ENCODE data around the gene NCBP2.

The NCBP2 gene

DNA sequence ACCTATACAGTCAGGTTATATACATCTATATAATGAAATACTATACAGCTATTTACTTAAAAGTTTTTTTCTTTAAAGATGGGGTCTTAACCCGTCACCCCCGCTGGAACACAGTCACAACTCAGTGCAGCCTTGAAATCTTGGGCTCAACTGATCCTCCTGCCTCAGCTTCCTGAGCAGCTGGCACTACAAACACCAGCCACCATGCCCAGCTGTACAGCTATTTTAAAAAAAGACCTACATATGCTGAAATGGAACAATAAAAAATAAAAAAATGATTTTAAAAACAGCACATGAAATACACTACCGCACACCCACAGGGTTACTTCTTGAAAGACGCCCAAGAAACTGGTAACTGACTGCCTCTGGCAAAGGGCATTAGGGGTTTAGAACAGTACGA is 3.8 kb downstream of the NCBP2 start:
- DNase-seq (ENCODE audit: low read depth), result no peak

GRCh38 chr3:196938124-196938523 is 4.2 kb downstream of the NCBP2 start:
- no peak for DNase-seq (ENCODE audit: low read depth)

- DNase-seq (ENCODE audit: low read depth), result no peak
These were observed 6.0 kb downstream of the NCBP2 start for GRCh38 chr3:196936288-196936687.

- no peak for DNase-seq (ENCODE audit: low read depth)
These were observed 9.7 kb downstream of the NCBP2 start for GRCh38 chr3:196932600-196932999.

GRCh38 chr3:196931828-196932587 is 10.3 kb downstream of the NCBP2 start:
- no peak for DNase-seq (ENCODE audit: low read depth)

GRCh38 chr3:196931157-196931556 is 11.2 kb downstream of the NCBP2 start:
- DNase-seq (ENCODE audit: low read depth), result no peak

DNA sequence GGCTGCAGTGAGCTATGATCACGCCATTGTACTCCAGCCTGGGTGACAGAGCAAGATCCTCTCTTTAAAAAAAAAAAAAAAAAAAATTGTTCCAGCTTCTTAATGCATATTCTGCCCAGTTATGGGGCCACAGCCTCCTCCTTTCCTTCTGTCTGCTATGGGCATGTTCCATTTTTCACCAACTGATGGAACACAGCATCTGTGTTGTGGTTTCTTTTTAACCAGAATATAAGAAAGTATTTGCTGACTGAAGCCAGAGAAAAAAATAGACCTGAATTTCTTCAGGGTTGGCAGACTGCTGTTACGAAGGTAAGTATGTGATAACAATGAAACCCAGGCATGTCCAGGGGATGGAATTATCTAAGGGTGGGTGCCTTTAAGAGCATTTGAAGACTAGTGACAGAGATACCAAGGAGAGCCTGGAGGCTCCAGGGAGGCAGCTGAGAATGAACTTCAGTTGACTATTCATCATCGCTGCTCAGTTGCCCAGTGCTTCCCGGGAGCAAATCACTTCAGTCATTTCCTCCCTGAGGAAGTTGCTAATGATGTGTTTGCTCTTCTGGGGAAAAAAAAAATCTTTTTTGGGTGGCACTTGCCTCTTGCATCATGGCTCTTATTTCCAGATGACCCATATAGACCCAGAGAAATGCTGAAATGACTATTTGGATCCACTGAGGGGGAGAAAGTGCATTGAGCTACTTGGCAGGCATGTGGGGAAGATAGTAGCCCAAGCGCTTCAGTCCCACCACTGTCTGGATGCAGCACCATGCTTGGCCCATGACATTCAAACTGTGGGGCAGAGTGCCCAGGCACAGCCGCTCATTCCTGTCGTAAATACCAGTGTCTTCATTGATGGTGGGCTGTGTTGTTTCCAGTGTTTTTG is 14.5 kb downstream of the NCBP2 start:
- no peak for DNase-seq (ENCODE audit: low read depth)

GRCh38 chr3:196920733-196921132 is 21.6 kb downstream of the NCBP2 start:
- DNase-seq (ENCODE audit: low read depth), result no peak

DNA sequence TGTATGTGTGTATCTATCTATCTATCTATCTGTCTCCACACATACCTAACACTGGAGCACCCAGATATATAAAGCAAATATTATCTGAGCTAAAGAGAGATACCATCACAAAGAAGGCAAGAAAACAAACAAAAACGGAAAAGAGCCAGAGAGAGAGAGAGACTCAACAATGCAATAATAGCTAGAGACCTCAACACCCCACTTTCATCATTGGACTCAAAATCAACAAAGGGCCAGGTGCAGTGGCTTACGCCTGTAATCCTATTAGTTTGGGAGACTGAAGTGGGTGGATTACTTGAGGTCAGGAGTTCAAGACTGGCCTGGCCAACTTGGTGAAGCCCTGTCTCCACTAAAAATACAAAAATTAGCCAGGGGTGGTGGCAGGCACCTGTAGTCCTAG is 23.4 kb downstream of the NCBP2 start:
- DNase-seq (ENCODE audit: low read depth), result no peak

DNA sequence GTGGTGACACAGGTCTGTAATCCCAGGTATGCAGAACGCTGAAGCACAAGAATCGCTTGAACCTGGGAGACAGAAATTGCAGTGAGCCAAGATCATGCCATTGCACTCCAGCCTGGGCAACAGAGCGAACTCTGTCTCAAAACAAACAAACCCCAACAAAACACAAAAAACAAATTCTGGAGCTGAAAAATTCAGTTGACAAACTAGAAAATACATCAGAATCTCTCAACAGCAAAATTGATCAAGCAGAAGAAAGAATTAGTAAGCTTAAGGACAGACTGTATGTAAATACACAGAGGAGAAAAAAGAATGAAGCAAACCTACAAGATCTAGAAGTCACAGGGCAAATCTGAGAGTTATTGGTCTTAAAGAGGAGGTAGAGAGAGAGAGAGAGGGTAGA is 25.3 kb downstream of the NCBP2 start:
- DNase-seq (ENCODE audit: low read depth), result no peak

- no peak for DNase-seq (ENCODE audit: low read depth)
These were observed 26.1 kb downstream of the NCBP2 start for GRCh38 chr3:196916221-196916620.

DNA sequence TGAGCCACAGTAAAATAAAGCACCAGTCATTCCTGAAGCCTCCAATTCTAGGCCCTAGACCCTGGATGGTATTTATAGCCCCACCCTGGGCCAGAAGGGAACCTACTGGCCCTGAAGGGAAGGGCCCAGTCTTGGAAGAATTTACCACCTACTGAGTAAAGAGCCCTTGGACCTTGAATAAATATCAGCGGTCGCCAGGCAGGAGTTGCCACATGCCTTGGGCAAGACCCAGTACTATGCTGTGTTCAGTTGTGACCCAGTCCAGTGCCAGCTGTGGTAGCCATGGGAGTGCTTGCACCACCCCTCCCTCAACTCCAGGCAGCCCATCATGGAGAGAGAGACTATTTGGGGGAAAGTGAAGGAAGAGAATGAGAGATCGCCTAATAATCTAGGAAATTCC is 27.0 kb downstream of the NCBP2 start:
- DNase-seq (ENCODE audit: low read depth), result no peak

- DNase-seq (ENCODE audit: low read depth), result no peak
These were observed 27.5 kb downstream of the NCBP2 start for GRCh38 chr3:196914866-196915265.

DNA sequence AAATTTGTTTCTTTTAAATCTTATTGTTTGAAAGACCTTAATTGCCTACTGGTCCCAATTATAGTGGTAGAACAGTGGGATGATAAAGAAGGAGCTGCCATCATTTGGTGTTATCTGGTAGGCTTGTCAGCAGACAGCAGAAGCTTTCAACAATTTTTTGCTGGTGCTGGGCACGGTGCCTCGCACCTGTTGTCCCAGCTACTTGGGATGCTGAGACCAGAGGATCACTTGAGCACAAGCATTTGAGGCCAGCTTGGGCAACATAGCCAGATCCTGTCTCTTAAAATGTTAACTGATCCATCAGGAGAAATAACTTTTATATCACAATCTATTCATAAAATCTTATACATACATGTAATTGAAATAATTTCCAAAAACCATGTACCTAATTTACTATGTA is 38.6 kb downstream of the NCBP2 start:
- DNase-seq (ENCODE audit: low read depth), result no peak

- DNase-seq (ENCODE audit: low read depth), result no peak
These were observed 40.0 kb downstream of the NCBP2 start for GRCh38 chr3:196902296-196902695.

- no peak for DNase-seq (ENCODE audit: low read depth)
These were observed 40.6 kb downstream of the NCBP2 start for GRCh38 chr3:196901768-196902167.

DNA sequence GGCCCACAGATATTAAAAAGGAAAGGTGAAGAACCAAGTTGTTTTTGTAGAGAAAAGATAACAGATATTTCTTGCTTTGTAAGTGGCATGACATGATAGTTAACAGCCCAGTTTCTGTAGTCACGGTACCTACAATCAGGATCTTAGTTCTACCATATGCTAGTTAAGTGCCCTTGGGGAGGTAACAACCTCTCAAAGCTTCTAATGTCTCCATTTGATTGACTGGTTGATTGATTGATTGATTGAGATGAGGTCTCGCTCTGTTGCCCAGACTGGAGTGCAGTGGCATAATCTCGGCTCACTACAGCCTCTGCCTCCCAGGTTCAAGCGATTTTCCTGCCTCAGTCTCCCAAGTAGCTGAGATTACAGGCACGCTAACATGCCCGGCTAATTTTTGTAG is 46.1 kb downstream of the NCBP2 start:
- DNase-seq (ENCODE audit: low read depth), result no peak

DNA sequence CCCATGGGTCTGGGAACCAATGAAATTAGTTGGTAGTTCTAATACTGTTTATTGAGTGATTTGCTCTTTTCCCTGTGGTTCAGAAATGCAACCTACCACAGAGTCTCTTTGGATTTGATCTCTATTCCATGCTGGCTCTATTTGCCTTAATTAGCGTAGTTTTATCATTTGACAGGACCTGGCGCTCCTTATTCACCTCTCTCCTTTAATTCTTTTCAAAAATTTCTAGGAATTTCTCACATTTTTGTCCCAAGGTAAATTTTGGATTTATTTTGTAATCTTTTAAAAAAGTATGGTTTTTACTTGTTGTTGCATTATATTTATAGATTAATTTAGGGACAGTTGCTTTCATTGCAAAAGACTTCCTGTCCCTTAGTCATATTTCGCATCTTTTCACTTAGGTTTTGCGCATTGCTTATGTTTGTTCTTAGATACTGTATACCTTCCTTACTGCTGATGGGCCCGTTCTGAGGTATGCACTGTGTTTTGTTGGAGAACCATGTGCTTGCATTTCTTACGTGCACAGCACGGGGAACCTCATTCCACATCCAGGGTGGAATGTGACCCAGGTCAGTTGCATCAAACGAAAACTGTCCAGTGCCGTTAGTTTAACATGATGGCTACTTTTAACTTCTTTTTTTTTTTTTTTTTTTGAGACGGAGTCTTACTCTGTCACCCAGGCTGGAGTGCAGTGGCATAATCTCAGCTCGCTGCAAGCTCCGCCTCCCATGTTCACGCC is 47.6 kb downstream of the NCBP2 start:
- no peak for DNase-seq (ENCODE audit: low read depth)

DNA sequence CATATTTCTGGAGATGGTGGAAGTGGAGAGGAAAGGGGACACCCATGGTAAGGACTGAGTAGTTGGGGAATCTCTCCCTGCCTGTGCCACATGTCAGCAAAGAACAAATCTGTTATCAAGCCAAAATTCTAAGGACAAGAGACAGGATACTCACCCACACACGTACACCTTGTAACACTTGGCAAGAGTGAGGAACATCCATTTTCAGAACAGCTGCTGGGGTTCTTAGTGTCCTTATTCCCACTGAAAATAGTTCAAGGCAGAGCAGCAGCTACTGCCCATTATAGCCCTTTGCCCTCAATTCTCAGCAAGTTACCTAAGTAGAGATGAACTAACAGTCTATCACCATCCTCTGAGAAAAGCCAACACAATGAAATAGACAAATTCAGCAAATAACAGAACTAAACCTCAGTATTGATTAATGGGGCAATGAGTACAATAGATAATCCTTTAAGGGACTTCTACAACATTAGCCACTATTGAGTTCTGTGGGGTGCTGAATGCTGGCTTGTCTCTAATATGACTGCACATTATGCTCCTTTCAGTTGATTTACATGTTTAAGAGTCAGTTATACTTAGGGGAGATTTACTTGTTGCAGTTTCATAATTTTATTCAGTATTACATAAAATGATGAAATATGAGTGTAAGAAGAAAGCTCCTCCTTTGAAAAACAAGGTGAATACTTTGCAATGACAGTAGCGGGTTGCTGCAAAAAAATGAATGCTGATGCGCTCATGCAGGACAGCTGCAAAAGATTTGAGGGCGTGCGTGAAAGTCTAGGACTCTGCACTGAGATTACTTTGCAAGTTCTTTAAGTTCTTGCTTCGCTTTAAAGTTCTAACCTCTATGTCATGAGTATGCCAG is 52.3 kb downstream of the NCBP2 start:
- DNase-seq (ENCODE audit: low read depth), result peak; percentile 3

DNA sequence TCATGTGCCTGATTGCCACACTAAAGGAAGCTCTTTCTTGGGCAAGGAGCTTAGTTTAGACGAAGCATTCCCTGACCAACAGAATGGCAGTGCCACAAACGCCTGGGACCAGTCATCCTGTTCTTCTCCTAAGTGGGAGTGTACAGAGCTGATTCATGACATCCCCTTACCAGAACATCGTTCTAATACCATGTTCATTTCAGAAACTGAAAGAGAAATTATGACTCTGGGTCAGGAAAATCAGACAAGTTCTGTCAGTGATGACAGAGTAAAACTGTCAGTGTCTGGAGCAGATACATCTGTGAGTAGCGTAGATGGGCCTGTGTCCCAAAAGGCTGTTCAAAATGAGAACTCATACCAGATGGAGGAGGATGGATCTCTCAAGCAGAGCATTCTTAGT is 56.2 kb downstream of the NCBP2 start:
- DNase-seq (ENCODE audit: low read depth), result no peak

Measured in GM04504 (cell line).